Measurements from ENCODE around the gene ADAMTS8.

The ADAMTS8 gene

DNA sequence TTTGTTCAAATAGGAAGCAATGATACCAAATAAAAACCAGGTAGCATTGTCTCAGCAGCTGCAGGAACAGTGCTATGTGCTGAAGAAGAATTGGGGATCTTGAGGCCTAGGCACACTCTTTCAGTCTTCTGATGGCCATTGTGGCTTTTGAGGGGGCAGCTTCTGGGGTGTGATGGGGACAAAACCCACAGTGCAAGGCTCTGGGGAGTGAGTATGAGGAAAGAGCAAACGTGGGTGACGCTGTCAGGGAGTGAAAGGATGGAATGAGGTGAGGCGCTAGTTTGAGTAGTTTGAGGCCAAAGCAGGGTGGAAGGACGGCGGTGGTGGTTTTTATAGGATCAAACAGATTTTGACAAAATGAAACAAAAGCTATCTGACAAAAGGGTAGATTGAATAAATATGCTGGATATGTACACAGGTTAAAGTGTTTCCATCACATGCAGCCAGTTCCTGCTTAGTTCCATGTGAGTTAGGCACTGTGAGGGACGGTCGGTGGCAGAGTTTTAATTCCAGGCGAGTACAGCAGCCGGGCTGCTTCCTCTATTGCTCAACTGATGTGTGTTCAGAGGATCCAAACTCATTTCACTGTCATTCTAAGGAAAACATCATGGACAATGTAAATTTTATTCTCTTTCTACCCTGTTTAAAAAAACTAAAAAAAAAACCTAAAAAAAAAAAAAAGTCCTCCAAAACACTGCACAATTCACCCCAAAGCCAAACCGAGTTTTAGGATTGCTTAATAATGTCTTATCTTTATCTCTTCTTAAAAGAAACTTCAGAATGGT lies 38.9 kb upstream of the ADAMTS8 start:
- TF ChIP-seq, protein P1, sequence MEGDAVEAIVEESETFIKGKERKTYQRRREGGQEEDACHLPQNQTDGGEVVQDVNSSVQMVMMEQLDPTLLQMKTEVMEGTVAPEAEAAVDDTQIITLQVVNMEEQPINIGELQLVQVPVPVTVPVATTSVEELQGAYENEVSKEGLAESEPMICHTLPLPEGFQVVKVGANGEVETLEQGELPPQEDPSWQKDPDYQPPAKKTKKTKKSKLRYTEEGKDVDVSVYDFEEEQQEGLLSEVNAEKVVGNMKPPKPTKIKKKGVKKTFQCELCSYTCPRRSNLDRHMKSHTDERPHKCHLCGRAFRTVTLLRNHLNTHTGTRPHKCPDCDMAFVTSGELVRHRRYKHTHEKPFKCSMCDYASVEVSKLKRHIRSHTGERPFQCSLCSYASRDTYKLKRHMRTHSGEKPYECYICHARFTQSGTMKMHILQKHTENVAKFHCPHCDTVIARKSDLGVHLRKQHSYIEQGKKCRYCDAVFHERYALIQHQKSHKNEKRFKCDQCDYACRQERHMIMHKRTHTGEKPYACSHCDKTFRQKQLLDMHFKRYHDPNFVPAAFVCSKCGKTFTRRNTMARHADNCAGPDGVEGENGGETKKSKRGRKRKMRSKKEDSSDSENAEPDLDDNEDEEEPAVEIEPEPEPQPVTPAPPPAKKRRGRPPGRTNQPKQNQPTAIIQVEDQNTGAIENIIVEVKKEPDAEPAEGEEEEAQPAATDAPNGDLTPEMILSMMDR (IDR thresholded peaks at IDR 0.05): no peak

DNA sequence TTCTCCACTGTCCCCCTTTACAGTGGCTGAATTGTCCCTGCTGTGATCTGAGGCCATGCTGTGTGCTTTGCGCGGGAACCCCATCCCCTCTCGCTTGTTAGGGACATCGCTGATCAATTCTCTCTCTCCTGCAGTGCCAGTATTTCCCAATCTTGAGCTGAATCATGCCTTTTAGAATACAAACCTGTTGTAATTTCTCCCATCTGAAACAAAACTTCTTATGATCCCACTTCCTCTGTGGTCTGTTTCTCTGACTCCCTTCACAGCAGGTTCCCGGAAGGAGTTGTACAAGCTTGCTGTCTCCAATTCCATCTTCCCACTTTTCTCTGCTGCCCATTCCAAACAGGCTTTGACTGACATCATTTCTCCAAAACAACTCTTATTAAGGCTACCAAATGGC lies 36.9 kb upstream of the ADAMTS8 start:
- TF ChIP-seq, protein P1 (IDR thresholded peaks at IDR 0.05): no peak

GRCh38 chr11:130464291-130464812 lies 35.9 kb upstream of the ADAMTS8 start:
- TF ChIP-seq, protein P1 (IDR thresholded peaks at IDR 0.05): no peak

- TF ChIP-seq, protein P1 (IDR thresholded peaks at IDR 0.05): no peak
These were observed 34.5 kb upstream of the ADAMTS8 start for GRCh38 chr11:130462931-130463330.

- TF ChIP-seq, protein P1 (IDR thresholded peaks at IDR 0.05): no peak
These were observed 33.9 kb upstream of the ADAMTS8 start for GRCh38 chr11:130462101-130462885.

DNA sequence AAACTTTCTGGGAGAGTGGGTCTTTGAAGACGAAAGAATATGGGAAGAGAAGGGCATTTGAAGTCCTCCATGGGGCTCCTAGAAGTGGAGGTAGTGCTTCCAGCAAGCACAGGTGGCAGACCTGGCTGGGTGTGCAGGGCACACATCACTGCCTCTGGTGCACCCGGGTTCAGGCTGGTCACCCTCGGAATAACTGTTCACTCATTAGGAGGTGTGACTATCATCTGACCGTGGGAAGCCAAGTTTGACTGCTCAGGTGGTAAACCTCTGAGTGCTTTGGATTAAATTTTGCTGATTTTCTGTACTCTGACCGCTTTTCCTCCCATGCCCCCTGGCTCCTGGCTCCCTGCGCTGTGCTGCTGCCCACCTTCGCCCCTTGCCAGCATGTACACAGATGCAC lies 31.1 kb upstream of the ADAMTS8 start:
- TF ChIP-seq, protein P1 (IDR thresholded peaks at IDR 0.05): no peak

DNA sequence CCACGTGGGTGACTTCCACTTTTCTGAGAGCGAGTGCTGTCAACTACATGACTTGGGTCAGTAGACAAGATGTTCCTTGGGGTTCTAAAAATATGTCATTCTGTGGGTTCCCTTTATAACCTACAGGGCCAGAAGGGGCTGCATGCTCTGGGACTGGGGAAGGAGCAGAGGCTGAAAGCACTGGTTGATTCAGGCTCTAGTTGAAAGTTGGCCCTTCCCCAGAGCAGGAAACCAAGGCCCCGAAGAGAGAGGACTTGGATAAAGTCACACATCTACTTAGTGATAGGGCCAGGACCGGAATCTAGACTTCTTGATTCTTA lies 30.0 kb upstream of the ADAMTS8 start:
- TF ChIP-seq, protein P1 (IDR thresholded peaks at IDR 0.05): no peak

Data from LNCAP (cell line).